OCI-LY7 (cell line): ENCODE results near the gene DOCK4.

Experiments used
- CTCF ChIP-seq: fragments of 200-600 bp; sonication (generic); conservative IDR thresholded peaks from 2 replicates; pipeline ENCODE4 v1.5.1; 2014; ENCODE audit warnings: mild to moderate bottlenecking, antibody characterized with exemption, low read length, moderate library complexity, mixed read lengths
- EZH2phosphoT487 ChIP-seq: fragments of 200-600 bp; sonication (generic); IDR thresholded peaks from 2 replicates; pipeline ENCODE4 v1.6.1; 2018; ENCODE audit warnings: low read depth, borderline replicate concordance, mild to moderate bottlenecking, mixed run types, antibody characterized with exemption, low read length, moderate library complexity, mixed read lengths

- no peak for TF ChIP-seq CTCF
- TF ChIP-seq EZH2phosphoT487, result no peak
Measured at GRCh38 chr7:112104120-112104519, 102.1 kb downstream of the DOCK4 start.
